HFFc6 (cell line): ENCODE measurements around the gene MON1B. TPM values are rescaled to one million over a fixed set of nuclear protein-coding genes. Genes with fewer than 3 reads are reported as not detected.
A peak's percentile ranks its signal among the peaks of the same experiment; 100 is the strongest.

Experiments
- DNase-seq: peaks from one replicate; pipeline ENCODE4 v3.0.0-alpha.2; 2018
- H3K27ac Mint-ChIP-seq: 2 replicates; pipeline ENCODE4 v1.8.0; 2020; ENCODE audit warnings: mild to moderate bottlenecking, mixed read lengths
- H3K27me3 Mint-ChIP-seq: 2 replicates; pipeline ENCODE4 v1.8.0; 2021; ENCODE audit warnings: mild to moderate bottlenecking, moderate library complexity, mixed read lengths; ENCODE audit not compliant: insufficient read depth
- H3K36me3 Mint-ChIP-seq: 2 replicates; pipeline ENCODE4 v1.8.0; 2021; ENCODE audit warnings: low read depth, mixed read lengths
- H3K4me1 Mint-ChIP-seq: 2 replicates; pipeline ENCODE4 v1.8.0; 2020; ENCODE audit warnings: low read depth, mixed read lengths
- H3K4me3 Mint-ChIP-seq: 2 replicates; pipeline ENCODE4 v1.8.0; 2020; ENCODE audit warnings: mild to moderate bottlenecking, moderate library complexity, mixed read lengths
- H3K9me3 Mint-ChIP-seq: 2 replicates; pipeline ENCODE4 v1.8.0; 2020; ENCODE audit warnings: mild to moderate bottlenecking, mixed read lengths
- long read RNA-seq: library from polyadenylated mRNA; unstranded; transcript quantifications from one replicate; pipeline ENCODE4 v2.0.0, GENCODE V29; 2019
- total RNA-seq, 6 experiments: library from RNA; stranded (reverse); fragmentation: NEBNext Ultra II Directional; extraction: Animal tissue kit (Norgen Biotek cat#: 25700); gene quantifications; 2 replicates in 1 of 6; 3 replicates in 5 of 6; pipeline ENCODE4 v1.2.3, GENCODE V29; 2021
- TF ChIP-seq, protein P1 (sequence below): fragments of 200-600 bp; sonication (generic); IDR thresholded peaks from 2 replicates; pipeline ENCODE4 v1.5.0; 2021; ENCODE audit warnings: antibody characterized with exemption, mild to moderate bottlenecking

MON1B gene
- total RNA-seq: 10 to 100 TPM; 28.7 to 36.5 (median 33.0) TPM
- long read RNA-seq, full-length matches to known transcripts: 3 of 9 reads
- long read RNA-seq, partial matches to known transcripts: 3 of 9 reads
- long read RNA-seq, other reads (novel, unspliced or antisense): 3 of 9 reads

DNA sequence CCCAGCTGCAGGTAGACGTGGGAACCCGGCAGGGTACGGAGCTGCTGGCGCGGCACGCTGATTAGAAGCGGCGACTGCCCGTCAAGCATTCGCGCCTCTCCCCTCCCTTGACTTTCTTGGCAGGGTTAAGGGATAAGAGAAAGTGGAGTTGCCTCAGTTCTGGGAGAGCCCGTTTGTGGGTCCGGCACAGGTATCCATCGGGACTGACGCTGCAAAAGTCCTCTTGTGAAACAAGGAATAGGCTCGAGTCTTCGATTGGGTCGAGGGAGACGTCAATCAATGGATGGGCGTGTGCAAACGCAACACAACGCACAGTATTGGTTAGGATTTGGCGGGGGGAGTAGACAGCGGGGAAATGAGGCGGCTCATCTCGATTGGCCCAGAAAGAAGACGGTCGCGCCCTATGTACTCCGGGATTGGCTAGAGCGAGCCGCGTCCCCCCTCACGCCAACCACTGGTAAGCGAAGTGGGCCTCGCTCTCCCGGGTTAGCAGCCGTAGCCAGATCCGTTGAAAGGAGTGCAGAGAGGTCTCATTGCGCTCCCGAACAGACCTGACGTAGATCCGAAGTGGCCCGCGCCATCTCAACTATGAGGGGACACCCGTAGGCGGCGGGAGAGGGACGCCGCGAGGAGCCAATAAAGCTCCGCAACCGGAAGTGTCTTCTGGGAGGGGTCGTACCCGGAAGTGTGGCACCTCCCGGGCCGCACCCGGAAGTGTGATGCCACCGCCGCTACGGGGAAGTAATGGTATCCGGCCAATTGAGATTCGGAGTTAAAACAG is at the start of gene MON1B:
MON1B (plus strand) TSS at position 713 of the 781 bp plus-strand sequence. CDS start 296 bp downstream, outside the sequence.
- Mint-ChIP-seq H3K4me3 (peak within 1 kb of the TSS; percentile 90), H3K27ac (peak within 1 kb of the TSS; percentile 99), H3K36me3 (peaks cover 7% of the 10 kb centered on the region), H3K4me1 (peaks cover 15% of the 10 kb centered on the region), H3K9me3 (no peaks in the 10 kb centered on the region), H3K27me3 (peaks cover 3% of the 10 kb centered on the region; the same call in 1 of the 2 replicates)
- TF ChIP-seq, protein P1, sequence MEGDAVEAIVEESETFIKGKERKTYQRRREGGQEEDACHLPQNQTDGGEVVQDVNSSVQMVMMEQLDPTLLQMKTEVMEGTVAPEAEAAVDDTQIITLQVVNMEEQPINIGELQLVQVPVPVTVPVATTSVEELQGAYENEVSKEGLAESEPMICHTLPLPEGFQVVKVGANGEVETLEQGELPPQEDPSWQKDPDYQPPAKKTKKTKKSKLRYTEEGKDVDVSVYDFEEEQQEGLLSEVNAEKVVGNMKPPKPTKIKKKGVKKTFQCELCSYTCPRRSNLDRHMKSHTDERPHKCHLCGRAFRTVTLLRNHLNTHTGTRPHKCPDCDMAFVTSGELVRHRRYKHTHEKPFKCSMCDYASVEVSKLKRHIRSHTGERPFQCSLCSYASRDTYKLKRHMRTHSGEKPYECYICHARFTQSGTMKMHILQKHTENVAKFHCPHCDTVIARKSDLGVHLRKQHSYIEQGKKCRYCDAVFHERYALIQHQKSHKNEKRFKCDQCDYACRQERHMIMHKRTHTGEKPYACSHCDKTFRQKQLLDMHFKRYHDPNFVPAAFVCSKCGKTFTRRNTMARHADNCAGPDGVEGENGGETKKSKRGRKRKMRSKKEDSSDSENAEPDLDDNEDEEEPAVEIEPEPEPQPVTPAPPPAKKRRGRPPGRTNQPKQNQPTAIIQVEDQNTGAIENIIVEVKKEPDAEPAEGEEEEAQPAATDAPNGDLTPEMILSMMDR: no peak; the same call in 1 of the 2 replicates
- DNase-seq: peak; percentile 98

DNA sequence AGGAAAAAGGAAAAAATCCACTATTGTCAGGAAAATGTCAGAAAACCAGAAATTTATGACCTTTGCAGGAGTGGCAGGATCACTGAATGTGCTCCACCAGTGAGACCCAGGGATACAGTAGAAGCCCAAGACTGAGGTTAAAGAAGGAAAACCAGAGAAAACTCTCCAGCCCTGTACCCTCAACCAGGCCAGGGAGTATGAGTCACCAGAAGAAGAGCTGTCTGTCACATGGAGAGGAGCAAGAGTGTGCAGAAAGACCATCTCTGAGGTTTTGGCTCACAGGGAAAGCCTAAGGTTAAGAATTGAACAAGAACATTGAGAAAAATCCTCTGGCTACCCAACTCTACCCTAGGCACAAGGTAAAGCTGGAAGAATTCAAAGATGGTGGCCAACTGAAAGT is 47.6 kb upstream of the MON1B start:
- Mint-ChIP-seq H3K4me1 (no peaks in the 10 kb centered on the region), H3K4me3 (no peak overlapping the region), H3K36me3 (no peaks in the 10 kb centered on the region), H3K27me3 (no peaks in the 10 kb centered on the region), H3K9me3 (peaks cover 37% of the 10 kb centered on the region), H3K27ac (no peak overlapping the region)
- TF ChIP-seq, protein P1: no peak
- DNase-seq: no peak

DNA sequence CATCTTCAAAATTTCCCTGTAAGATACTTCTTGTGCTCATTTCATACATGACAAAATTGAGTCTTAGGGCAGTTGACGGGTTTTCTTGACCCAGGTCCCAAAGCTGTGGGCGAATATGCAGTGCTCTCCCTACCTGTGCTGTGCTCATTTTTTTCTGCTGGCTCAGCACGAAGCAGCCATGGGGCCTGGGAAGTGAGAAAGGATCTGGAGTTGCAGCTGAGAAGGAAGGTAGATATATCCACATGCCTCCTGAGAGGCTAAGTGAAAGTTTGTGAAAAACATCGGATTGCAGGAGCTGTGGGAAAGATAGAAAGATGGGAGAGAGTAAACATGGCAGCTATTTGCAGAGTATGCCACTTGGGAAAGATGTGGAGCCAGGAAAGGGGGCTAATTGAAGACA is 42.9 kb upstream of the MON1B start:
- Mint-ChIP-seq H3K4me1 (no peaks in the 10 kb centered on the region), H3K9me3 (peaks cover 36% of the 10 kb centered on the region), H3K27me3 (no peaks in the 10 kb centered on the region), H3K36me3 (no peaks in the 10 kb centered on the region), H3K27ac (no peak overlapping the region), H3K4me3 (no peak overlapping the region)
- TF ChIP-seq, protein P1: no peak
- DNase-seq: no peak

DNA sequence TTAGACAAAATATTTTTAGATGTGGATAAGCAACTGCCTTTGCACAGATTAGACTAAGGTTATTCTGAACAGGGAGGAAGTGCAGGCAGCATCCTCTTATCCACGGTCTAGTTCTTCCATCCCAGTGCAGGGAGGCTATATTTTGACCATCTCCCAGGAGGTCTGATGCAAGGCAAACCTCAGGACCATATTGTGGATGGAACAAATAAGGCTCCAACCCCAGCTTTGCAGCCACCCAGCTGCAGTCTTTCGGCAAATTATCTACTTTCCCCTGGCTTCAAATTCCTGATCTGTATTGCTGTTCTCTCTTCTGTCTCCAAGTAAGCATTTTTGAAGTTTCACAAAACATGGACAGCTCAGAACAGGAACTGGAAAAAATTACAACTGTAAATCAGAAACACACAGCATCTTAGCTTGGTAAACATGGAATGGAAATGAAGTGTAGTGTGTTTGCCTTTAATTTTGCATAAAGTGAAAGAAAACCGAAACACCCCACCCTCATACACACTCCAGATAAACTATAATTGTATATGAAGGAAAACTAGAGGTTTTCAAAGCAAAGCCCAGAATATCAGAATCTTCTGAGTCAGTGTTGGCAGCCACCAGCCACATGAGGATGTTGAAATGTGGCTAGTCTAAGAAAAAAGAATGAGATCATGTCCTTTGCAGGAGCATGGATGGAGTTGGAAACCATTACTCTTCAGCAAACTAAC is 33.5 kb upstream of the MON1B start:
- no peak for DNase-seq
- no peaks in the 10 kb centered on the region for H3K36me3 Mint-ChIP-seq
- no peaks in the 10 kb centered on the region for H3K4me1 Mint-ChIP-seq
- no peak overlapping the region for H3K27ac Mint-ChIP-seq
- H3K27me3 Mint-ChIP-seq: 0 out of 2 replicates have a peak, but pooled peaks cover 1% of the 10 kb centered on the region
- peaks cover 9% of the 10 kb centered on the region; the same call in 1 of the 2 replicates for H3K9me3 Mint-ChIP-seq
- TF ChIP-seq, protein P1: no peak
- H3K4me3 Mint-ChIP-seq: no peak overlapping the region

DNA sequence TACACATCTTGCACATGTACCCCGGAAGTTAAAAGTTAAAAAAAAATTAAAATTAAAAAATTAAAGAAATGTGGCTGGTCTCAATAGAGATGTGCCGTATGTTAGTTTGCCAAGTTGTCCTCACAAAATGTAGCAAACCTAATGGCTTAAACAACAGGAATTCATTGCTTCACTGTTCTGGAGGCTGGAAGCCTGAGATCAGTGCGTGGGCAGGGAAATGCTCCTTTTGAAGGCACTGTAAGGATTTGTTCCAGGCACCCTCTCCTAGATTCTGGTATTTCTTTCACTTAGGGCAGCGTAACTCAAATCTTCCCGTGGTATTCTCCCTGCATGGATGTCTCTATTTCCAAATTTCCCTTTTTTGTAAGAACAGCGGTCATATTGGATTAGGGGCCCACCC is 32.7 kb upstream of the MON1B start:
- no peaks in the 10 kb centered on the region for H3K4me1 Mint-ChIP-seq
- no peak for DNase-seq
- no peaks in the 10 kb centered on the region for H3K36me3 Mint-ChIP-seq
- H3K4me3 Mint-ChIP-seq: no peak overlapping the region
- TF ChIP-seq, protein P1: no peak
- H3K27me3 Mint-ChIP-seq: peaks cover 1% of the 10 kb centered on the region; the same call in 1 of the 2 replicates
- H3K9me3 Mint-ChIP-seq: peaks cover 9% of the 10 kb centered on the region; the same call in 1 of the 2 replicates
- no peak overlapping the region for H3K27ac Mint-ChIP-seq
